ENCODE measurements around the gene TENM3. TPM values are rescaled to one million over a fixed set of nuclear protein-coding genes. Genes with fewer than 3 reads are reported as not detected.

The TENM3 gene
- total RNA-seq, 3 donors from 2014 or later = 0.58 to 19.2 (median 0.70) TPM

DNA sequence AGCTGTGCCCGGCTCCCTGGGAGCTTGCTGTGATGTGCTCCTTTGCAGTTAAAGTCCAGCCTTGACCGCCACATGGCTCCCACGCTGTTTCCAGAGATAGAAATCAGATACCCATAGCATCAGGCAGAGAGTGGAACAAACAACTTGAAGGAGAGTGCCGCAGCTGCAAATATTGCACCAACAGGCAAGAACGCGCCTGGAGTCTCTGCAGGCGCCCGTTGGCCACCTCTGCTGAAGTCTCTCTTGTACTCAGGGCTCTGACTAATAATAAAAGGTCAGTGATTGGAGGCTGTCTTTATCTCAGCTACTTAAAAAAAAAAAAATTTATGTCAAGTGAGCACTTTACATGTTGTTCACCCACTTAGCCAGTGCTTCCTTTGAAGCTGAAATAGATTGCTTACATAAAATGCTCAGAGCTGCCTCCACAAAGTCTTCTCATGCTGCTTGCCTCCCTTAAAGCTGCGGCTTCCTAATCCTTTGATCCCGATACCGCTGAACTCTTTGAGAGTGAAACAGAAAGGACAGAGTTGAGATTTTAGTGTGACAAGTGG lies 30.9 kb upstream of the TENM3 start:
- ATAC-seq (no peak), DNase-seq (no peak)
- H3K36me3 ChIP-seq (ENCODE audit: low read depth) = no peaks in the 10 kb centered on the region
- TF ChIP-seq, protein P1, sequence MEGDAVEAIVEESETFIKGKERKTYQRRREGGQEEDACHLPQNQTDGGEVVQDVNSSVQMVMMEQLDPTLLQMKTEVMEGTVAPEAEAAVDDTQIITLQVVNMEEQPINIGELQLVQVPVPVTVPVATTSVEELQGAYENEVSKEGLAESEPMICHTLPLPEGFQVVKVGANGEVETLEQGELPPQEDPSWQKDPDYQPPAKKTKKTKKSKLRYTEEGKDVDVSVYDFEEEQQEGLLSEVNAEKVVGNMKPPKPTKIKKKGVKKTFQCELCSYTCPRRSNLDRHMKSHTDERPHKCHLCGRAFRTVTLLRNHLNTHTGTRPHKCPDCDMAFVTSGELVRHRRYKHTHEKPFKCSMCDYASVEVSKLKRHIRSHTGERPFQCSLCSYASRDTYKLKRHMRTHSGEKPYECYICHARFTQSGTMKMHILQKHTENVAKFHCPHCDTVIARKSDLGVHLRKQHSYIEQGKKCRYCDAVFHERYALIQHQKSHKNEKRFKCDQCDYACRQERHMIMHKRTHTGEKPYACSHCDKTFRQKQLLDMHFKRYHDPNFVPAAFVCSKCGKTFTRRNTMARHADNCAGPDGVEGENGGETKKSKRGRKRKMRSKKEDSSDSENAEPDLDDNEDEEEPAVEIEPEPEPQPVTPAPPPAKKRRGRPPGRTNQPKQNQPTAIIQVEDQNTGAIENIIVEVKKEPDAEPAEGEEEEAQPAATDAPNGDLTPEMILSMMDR (IDR thresholded peaks at IDR 0.05) = no peak
- H3K9me3 ChIP-seq = no peaks in the 10 kb centered on the region
- no peaks in the 10 kb centered on the region for H3K4me1 ChIP-seq (ENCODE audit: low read depth)
- intact Hi-C loops (cut with DNase I, micrococcal nuclease) = no loop called here
- no peak overlapping the region for H3K4me3 ChIP-seq

DNA sequence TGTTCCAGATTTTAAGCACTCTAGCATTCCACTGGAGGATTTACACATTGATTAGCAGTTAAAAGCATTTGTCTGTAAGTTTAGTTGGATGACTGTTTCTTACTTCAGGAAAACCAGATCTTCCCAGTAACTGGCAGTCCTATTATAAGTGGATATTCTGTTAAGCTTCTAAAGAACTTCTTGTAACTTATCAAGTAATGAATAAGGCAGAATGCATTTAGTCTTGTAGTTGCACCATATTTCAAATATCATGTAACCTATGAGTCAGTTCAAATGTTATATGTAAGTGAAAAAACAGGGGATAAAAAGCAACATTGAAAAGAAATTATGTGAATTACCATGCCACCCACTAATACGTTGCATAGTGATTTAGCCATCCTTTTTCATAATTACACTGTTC lies 30.2 kb upstream of the TENM3 start:
- TF ChIP-seq, protein P1 (IDR thresholded peaks at IDR 0.05) = no peak
- intact Hi-C loops (cut with DNase I, micrococcal nuclease) = no loop called here
- H3K4me3 ChIP-seq = no peak overlapping the region

DNA sequence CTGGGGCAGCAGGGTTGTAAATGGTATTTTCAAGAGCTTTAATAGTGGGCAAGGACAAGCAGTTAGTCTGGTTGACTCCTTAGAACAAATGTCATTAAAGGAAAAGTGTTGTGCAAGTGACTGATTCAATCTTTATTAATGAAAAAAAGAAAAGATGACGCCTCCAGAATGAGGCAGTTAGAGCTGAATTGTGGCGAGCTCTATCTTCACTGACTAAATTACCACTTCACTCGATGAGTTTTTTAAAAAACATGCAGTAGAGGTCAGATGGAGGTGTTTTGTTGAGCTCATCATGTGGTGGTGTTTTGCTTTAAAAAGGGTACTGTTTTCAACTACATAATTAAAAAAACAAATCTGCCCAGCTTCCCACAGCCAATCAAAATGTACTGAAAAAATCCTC lies 28.1 kb upstream of the TENM3 start:
- no peak for DNase-seq
- intact Hi-C loops (cut with DNase I, micrococcal nuclease) = no loop called here
- Histone ChIP-seq H3K9me3 (no peaks in the 10 kb centered on the region), H3K4me1 (ENCODE audit: low read depth) (no peaks in the 10 kb centered on the region), H3K4me3 (no peak overlapping the region), H3K36me3 (ENCODE audit: low read depth) (no peaks in the 10 kb centered on the region)
- TF ChIP-seq, protein P1 (IDR thresholded peaks at IDR 0.05) = no peak
- no peak for ATAC-seq

More for the DNA sequence above, 30.2 kb upstream of the TENM3 start:
- Histone ChIP-seq H3K4me1 (ENCODE audit: low read depth) (no peaks in the 10 kb centered on the region), H3K36me3 (ENCODE audit: low read depth) (no peaks in the 10 kb centered on the region), H3K9me3 (no peaks in the 10 kb centered on the region)
- no peak for DNase-seq
- ATAC-seq = no peak

DNA sequence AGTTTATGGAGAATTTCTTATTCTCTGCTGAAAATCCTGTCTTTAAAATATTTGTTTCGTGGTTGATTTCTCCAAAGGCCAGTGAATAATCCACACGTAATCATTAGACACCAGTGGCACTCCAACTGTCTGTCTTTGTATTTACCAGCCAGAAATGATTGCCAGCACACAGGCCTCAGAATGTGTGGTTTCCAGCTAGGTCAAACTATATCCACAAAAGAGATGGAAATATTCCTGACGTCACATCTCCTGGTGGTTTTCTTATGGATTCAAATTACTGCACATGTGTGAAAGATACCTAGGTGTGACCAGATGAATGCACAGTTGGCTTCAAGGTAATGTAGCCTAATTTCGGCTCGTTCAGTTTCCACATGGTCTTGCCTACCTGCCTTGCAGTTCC lies 27.2 kb upstream of the TENM3 start:
- Histone ChIP-seq H3K36me3 (ENCODE audit: low read depth) (no peaks in the 10 kb centered on the region), H3K4me3 (no peak overlapping the region), H3K9me3 (no peaks in the 10 kb centered on the region), H3K4me1 (ENCODE audit: low read depth) (no peaks in the 10 kb centered on the region)
- DNase-seq (no peak), ATAC-seq (no peak)
- TF ChIP-seq, protein P1 (IDR thresholded peaks at IDR 0.05) = no peak
- intact Hi-C loops (cut with DNase I, micrococcal nuclease) = no loop called here

DNA sequence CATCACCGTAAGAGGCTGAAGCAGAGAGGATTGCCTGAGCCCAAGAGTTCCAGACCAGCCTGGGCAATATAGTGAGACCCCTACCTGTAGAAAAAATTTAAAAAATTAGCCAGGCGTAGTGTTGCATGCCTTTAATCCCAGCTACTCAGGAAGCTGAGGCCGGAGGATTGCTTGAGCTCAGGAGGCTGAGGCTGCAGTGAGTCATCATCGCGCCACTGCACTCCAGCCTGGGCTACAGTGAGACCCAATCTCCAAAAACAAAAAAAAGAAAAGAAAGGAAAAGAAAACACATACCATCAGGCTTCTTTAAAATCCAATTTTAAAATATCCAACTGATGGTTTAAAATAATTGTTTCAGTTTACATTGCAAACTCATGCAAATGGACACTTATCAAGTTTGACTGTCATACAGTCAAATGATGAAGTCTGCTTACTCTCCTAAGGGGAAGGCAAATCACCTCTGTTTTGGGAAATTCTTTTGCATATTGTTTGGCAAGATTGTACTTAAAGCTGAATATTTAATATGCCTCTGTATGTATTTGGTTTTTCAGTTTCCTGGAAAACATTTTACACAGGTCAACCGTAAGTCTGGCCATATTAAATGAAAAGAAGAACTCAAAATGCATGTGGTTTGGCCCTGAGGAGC lies 23.7 kb upstream of the TENM3 start:
- TF ChIP-seq, protein P1 (IDR thresholded peaks at IDR 0.05) = no peak
- no peaks in the 10 kb centered on the region for H3K9me3 ChIP-seq
- H3K36me3 ChIP-seq (ENCODE audit: low read depth) = no peaks in the 10 kb centered on the region
- H3K4me3 ChIP-seq = no peak overlapping the region
- DNase-seq (no peak), ATAC-seq (no peak)
- intact Hi-C loops (cut with DNase I, micrococcal nuclease) = no loop called here
- no peaks in the 10 kb centered on the region for H3K4me1 ChIP-seq (ENCODE audit: low read depth)

Measured in mucosa of descending colon (tissue), 3 donors.